ENCODE measurements around the gene IGFL4. TPM values are rescaled to one million over a fixed set of nuclear protein-coding genes. Genes with fewer than 3 reads are reported as not detected.

The IGFL4 gene
- total and polyA plus RNA-seq, 9 of the 15 experiments (the other 6 are each of a cell fraction or from before 2014, with no cell fraction given), result not detected

DNA sequence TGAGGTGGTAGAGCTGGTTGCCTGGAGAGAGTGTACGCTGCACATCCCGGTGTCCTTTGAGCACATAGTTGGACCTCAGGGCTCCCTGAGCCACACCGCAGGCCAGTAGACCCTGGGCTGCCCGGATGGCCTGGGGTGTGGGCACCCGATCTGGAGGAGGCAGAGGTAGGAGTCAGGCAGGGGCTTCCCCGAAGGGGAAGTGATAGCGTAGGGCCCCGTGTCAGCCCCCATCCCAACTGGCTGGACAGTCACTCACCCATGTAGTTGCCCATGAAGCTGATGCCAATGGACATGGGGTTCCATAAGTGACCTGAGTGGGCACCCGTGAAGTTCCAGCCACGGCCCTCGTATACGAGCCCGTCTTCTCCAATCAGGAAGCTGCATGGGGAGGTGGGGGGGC lies 21.5 kb downstream of the IGFL4 start:
- H4K20me1 ChIP-seq (replicated peaks; ENCODE audit: control insufficient read depth, insufficient read depth, low read length), result peaks cover 2% of the 10 kb centered on the region; the same call in 1 of the 2 replicates
- no peaks in the 10 kb centered on the region for H3K27me3 ChIP-seq (ENCODE audit: control insufficient read depth in 2 of 2, insufficient read depth in 2 of 2, low read length in 2 of 2)
- 83% methylated on average over 9 of the region's 13 CpGs for WGBS (ENCODE audit: insufficient coverage, low coverage, missing lambda C conversion rate)
- no peaks in the 10 kb centered on the region for H3K9me3 ChIP-seq (replicated peaks; ENCODE audit: control insufficient read depth, insufficient read depth, low read depth, low read length)
- in situ Hi-C loops (cut with MboI), result no loop called here
- intact Hi-C loops (cut with micrococcal nuclease), result no loop called here
- ChIA-PET CTCF (ENCODE audit: low intra/inter-chr PET ratio) (no interaction called here), POLR2A (interaction anchor here (0.6 to 0.7 kb wide), 2 partner anchors 24 to 386 kb away, joined by 3 to 4 read pairs; partner anchors contain the start of gene CCDC61)
- FAIRE-seq, result no peak
- peaks cover 14% of the 10 kb centered on the region; the same call in 1 of the 3 replicates for H3K36me3 ChIP-seq (ENCODE audit: control insufficient read depth, insufficient read depth, low read length)
- no peak overlapping the region for H3K9ac ChIP-seq (ENCODE audit: insufficient read depth in 1 of 2, low read depth in 2 of 2, low read length in 2 of 2)
- peaks cover 8 to 47% of the 10 kb centered on the region in 2 experiments; a peak in 4 of 5 replicates for H3K4me1 ChIP-seq (replicated peaks in 1 of 2; ENCODE audit: control insufficient read depth in 2 of 2, insufficient read depth in 2 of 2, low read length in 2 of 2)
- no peak overlapping the region for H3K27ac ChIP-seq (ENCODE audit: extremely low read depth, low read depth, low read length)
- no peak for DNase-seq (ENCODE audit: extremely low read depth in 1 of 4, low spot score in 3 of 4)
- no peaks in the 10 kb centered on the region for H3K79me2 ChIP-seq (ENCODE audit: control insufficient read depth, insufficient read depth, low read length)
- ATAC-seq, result no peak
- BruUV-seq (replicated peaks), result no TSS peak
- H3K4me2 ChIP-seq (ENCODE audit: insufficient read depth, low read length), result no peak overlapping the region
- no peaks in the 10 kb centered on the region for H3K9me1 ChIP-seq (ENCODE audit: control insufficient read depth, insufficient read depth, low read length)
- peak; percentile 24; the same call in 1 of the 2 replicates for TF ChIP-seq POLR2G (IDR thresholded peaks at IDR 0.05; ENCODE audit: low read depth, low read length)
- TF ChIP-seq, protein P1, sequence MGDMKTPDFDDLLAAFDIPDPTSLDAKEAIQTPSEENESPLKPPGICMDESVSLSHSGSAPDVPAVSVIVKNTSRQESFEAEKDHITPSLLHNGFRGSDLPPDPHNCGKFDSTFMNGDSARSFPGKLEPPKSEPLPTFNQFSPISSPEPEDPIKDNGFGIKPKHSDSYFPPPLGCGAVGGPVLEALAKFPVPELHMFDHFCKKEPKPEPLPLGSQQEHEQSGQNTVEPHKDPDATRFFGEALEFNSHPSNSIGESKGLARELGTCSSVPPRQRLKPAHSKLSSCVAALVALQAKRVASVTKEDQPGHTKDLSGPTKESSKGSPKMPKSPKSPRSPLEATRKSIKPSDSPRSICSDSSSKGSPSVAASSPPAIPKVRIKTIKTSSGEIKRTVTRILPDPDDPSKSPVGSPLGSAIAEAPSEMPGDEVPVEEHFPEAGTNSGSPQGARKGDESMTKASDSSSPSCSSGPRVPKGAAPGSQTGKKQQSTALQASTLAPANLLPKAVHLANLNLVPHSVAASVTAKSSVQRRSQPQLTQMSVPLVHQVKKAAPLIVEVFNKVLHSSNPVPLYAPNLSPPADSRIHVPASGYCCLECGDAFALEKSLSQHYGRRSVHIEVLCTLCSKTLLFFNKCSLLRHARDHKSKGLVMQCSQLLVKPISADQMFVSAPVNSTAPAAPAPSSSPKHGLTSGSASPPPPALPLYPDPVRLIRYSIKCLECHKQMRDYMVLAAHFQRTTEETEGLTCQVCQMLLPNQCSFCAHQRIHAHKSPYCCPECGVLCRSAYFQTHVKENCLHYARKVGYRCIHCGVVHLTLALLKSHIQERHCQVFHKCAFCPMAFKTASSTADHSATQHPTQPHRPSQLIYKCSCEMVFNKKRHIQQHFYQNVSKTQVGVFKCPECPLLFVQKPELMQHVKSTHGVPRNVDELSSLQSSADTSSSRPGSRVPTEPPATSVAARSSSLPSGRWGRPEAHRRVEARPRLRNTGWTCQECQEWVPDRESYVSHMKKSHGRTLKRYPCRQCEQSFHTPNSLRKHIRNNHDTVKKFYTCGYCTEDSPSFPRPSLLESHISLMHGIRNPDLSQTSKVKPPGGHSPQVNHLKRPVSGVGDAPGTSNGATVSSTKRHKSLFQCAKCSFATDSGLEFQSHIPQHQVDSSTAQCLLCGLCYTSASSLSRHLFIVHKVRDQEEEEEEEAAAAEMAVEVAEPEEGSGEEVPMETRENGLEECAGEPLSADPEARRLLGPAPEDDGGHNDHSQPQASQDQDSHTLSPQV (IDR thresholded peaks at IDR 0.05), result no peak
- H3K4me3 ChIP-seq, result no peak overlapping the region
- no peak overlapping the region for H2AFZ ChIP-seq (ENCODE audit: low read depth, low read length)
